ENCODE data around the gene SIRPD.

The SIRPD gene

GRCh38 chr20:1508574-1508973, 48.9 kb downstream of the SIRPD start:
- Histone ChIP-seq H3K9ac (ENCODE audit: low read length) (no peak overlapping the region), H3K4me1 (ENCODE audit: insufficient read depth, low read length, severe bottlenecking) (no peaks in the 10 kb centered on the region), H3K4me3 (ENCODE audit: low read depth, low read length, poor library complexity, severe bottlenecking) (no peak overlapping the region), H3K27ac (ENCODE audit: low read depth, low read length, poor library complexity, severe bottlenecking) (no peak overlapping the region), H3K9me2 (ENCODE audit: low read depth, low read length) (no peaks in the 10 kb centered on the region), H3K79me2 (ENCODE audit: insufficient read depth, low read length) (no peaks in the 10 kb centered on the region), H2AFZ (ENCODE audit: low read length) (no peak overlapping the region), H3K4me2 (ENCODE audit: low read length) (no peak overlapping the region), H3K9me3 (ENCODE audit: low read length) (no peaks in the 10 kb centered on the region), H3K36me3 (ENCODE audit: insufficient read depth, low read length) (no peaks in the 10 kb centered on the region), H3F3A (ENCODE audit: insufficient read depth, low read length) (no peaks in the 10 kb centered on the region), H4K20me1 (ENCODE audit: insufficient read depth, low read length) (no peaks in the 10 kb centered on the region), H3K27me3 (ENCODE audit: insufficient read depth, low read length) (0 out of 2 replicates have a peak, but pooled peaks cover 7% of the 10 kb centered on the region)
- TF ChIP-seq EZH2 (IDR thresholded peaks at IDR 0.05; ENCODE audit: borderline replicate concordance, low read length) (no peak), CTCF (IDR thresholded peaks at IDR 0.05; ENCODE audit: low read length) (no peak)

GRCh38 chr20:1507276-1507675, 50.2 kb downstream of the SIRPD start:
- Histone ChIP-seq H3K9me2 (ENCODE audit: low read depth, low read length) (no peaks in the 10 kb centered on the region), H3K9ac (ENCODE audit: low read length) (no peak overlapping the region), H3K79me2 (ENCODE audit: insufficient read depth, low read length) (no peaks in the 10 kb centered on the region), H3K4me3 (ENCODE audit: low read depth, low read length, poor library complexity, severe bottlenecking) (no peak overlapping the region), H3K9me3 (ENCODE audit: low read length) (no peaks in the 10 kb centered on the region), H3F3A (ENCODE audit: insufficient read depth, low read length) (no peaks in the 10 kb centered on the region), H2AFZ (ENCODE audit: low read length) (no peak overlapping the region), H3K27me3 (ENCODE audit: insufficient read depth, low read length) (0 out of 2 replicates have a peak, but pooled peaks cover 3% of the 10 kb centered on the region), H4K20me1 (ENCODE audit: insufficient read depth, low read length) (no peaks in the 10 kb centered on the region), H3K27ac (ENCODE audit: low read depth, low read length, poor library complexity, severe bottlenecking) (no peak overlapping the region), H3K4me2 (ENCODE audit: low read length) (no peak overlapping the region), H3K36me3 (ENCODE audit: insufficient read depth, low read length) (no peaks in the 10 kb centered on the region), H3K4me1 (ENCODE audit: insufficient read depth, low read length, severe bottlenecking) (no peaks in the 10 kb centered on the region)
- TF ChIP-seq CTCF (IDR thresholded peaks at IDR 0.05; ENCODE audit: low read length) (no peak), EZH2 (IDR thresholded peaks at IDR 0.05; ENCODE audit: borderline replicate concordance, low read length) (no peak)

- Histone ChIP-seq H3K27ac (ENCODE audit: low read depth, low read length, poor library complexity, severe bottlenecking) (no peak overlapping the region), H3K79me2 (ENCODE audit: insufficient read depth, low read length) (no peaks in the 10 kb centered on the region), H3K36me3 (ENCODE audit: insufficient read depth, low read length) (no peaks in the 10 kb centered on the region), H3K9me3 (ENCODE audit: low read length) (no peaks in the 10 kb centered on the region), H3K4me3 (ENCODE audit: low read depth, low read length, poor library complexity, severe bottlenecking) (no peak overlapping the region), H4K20me1 (ENCODE audit: insufficient read depth, low read length) (no peaks in the 10 kb centered on the region), H3K4me2 (ENCODE audit: low read length) (no peak overlapping the region), H3K9ac (ENCODE audit: low read length) (no peak overlapping the region), H2AFZ (ENCODE audit: low read length) (no peak overlapping the region), H3K4me1 (ENCODE audit: insufficient read depth, low read length, severe bottlenecking) (no peaks in the 10 kb centered on the region), H3K27me3 (ENCODE audit: insufficient read depth, low read length) (0 out of 2 replicates have a peak, but pooled peaks cover 3% of the 10 kb centered on the region), H3F3A (ENCODE audit: insufficient read depth, low read length) (no peaks in the 10 kb centered on the region), H3K9me2 (ENCODE audit: low read depth, low read length) (no peaks in the 10 kb centered on the region)
- TF ChIP-seq CTCF (IDR thresholded peaks at IDR 0.05; ENCODE audit: low read length), result no peak
- no peak for TF ChIP-seq EZH2 (IDR thresholded peaks at IDR 0.05; ENCODE audit: borderline replicate concordance, low read length)
These were observed 51.6 kb downstream of the SIRPD start for GRCh38 chr20:1505871-1506270.
